GM12878 (cell line): ENCODE measurements around the gene PLEKHM2. TPM values are rescaled to one million over a fixed set of nuclear protein-coding genes. Genes with fewer than 3 reads are reported as not detected.

ENCODE experiments used
- ATAC-seq: fragments of 200-7000 bp; cut with Tn5 transposase; 3 replicates; pipeline ENCODE4 v1.9.1; 2020; ENCODE audit warnings: mild to moderate bottlenecking, moderate library complexity
- BruUV-seq: library from RNA; stranded (reverse); fragments of 400-500 nt; replicated peaks from 2 replicates; lab custom pipeline; 2021; lab: Mats Ljungman, UMichigan
- CTCF ChIA-PET: fragments of 300-600 bp; sonication (Branson Sonifier 250); formaldehyde crosslinking; extraction: SDS; loops from one replicate; lab custom pipeline; 2021; ENCODE audit warnings: inconsistent platforms; lab: Yijun Ruan, JAX
- POLR2A ChIA-PET: fragments of 350-600 bp; formaldehyde crosslinking; extraction: SDS; loops from one replicate; lab custom pipeline; 2021; ENCODE audit warnings: inconsistent platforms; lab: Charles Lee
- RAD21 ChIA-PET: fragments of 300-600 bp; sonication (Branson Sonifier 250); formaldehyde crosslinking; loops from one replicate; lab custom pipeline; 2023; ENCODE audit warnings: antibody characterized with exemption; ENCODE audit not compliant: unreplicated experiment; lab: Charles Lee
- SMC1A ChIA-PET: fragments of 300-600 bp; sonication (Branson Sonifier 250); formaldehyde crosslinking; loops from one replicate; lab custom pipeline; 2023; ENCODE audit not compliant: unreplicated experiment, uncharacterized antibody; lab: Charles Lee
- DNase-seq: peaks from one replicate; pipeline ENCODE4 v3.0.0-alpha.2; 2011; ENCODE audit warnings: low read depth, low spot score
- FAIRE-seq: peaks from 3 replicates; lab custom pipeline; 2011; peaks lifted over from hg19 to GRCh38; lab: Jason Lieb, UNC
- H2AFZ ChIP-seq: 2 replicates; pipeline ENCODE4 v1.6.0; 2011; ENCODE audit warnings: low read depth, low read length, control low read depth; ENCODE audit not compliant: control insufficient read depth
- H3K27ac ChIP-seq: 2 replicates; pipeline ENCODE4 v1.5.1; 2011; ENCODE audit warnings: control low read depth; ENCODE audit not compliant: control insufficient read depth, insufficient read depth
- H3K27me3 ChIP-seq, 2 experiments: replicated peaks in 1 of 2; 2 replicates each; pipeline versions ENCODE4 v1.6.0 to v1.6.1; 2011; ENCODE audit warnings: low read length in 1 of 2; ENCODE audit not compliant: control insufficient read depth in 2 of 2, insufficient read depth in 2 of 2
- H3K36me3 ChIP-seq, 2 experiments: 2 replicates each; pipeline ENCODE4 v1.5.1; 2011; ENCODE audit warnings: low read length in 1 of 2; ENCODE audit not compliant: control insufficient read depth in 2 of 2, insufficient read depth in 2 of 2
- H3K4me1 ChIP-seq: 2 replicates; pipeline ENCODE4 v1.6.1; 2011; ENCODE audit warnings: mild to moderate bottlenecking, low read length, moderate library complexity, mixed read lengths; ENCODE audit not compliant: control insufficient read depth, insufficient read depth
- H3K4me2 ChIP-seq: 2 replicates; pipeline ENCODE4 v1.6.0; 2011; ENCODE audit warnings: control low read depth; ENCODE audit not compliant: control insufficient read depth, insufficient read depth
- H3K4me3 ChIP-seq: fragments of 200-600 bp; sonication (generic); 2 replicates; pipeline ENCODE4 v1.5.1; 2016
- H3K79me2 ChIP-seq: 2 replicates; pipeline ENCODE4 v1.6.0; 2011; ENCODE audit warnings: low read length; ENCODE audit not compliant: control insufficient read depth, insufficient read depth
- H3K9ac ChIP-seq: 2 replicates; pipeline ENCODE4 v1.8.0; 2011; ENCODE audit warnings: low read length, control low read depth, mixed read lengths; ENCODE audit not compliant: control insufficient read depth, insufficient read depth
- H3K9me3 ChIP-seq: replicated peaks from 3 replicates; pipeline ENCODE4 v1.5.1; 2011; ENCODE audit warnings: mild to moderate bottlenecking, low read length; ENCODE audit not compliant: control insufficient read depth, insufficient read depth
- H4K20me1 ChIP-seq: 2 replicates; pipeline ENCODE4 v1.6.0; 2011; ENCODE audit not compliant: control insufficient read depth, insufficient read depth
- BACH1 ChIP-seq: fragments of 450-650 bp; IDR thresholded peaks from 2 replicates; pipeline ENCODE4 v1.6.1; 2017; ENCODE audit warnings: mild to moderate bottlenecking, borderline replicate concordance
- BCL11A ChIP-seq: IDR thresholded peaks from 2 replicates; pipeline ENCODE4 v1.6.1; 2011; ENCODE audit warnings: low read depth, low read length
- CREB1 ChIP-seq: IDR thresholded peaks from 2 replicates; pipeline ENCODE4 v1.6.1; 2012; ENCODE audit warnings: low read depth, mild to moderate bottlenecking, inconsistent platforms
- EED ChIP-seq: sonication (generic); IDR thresholded peaks from 2 replicates; pipeline ENCODE4 v1.6.1; 2016; ENCODE audit warnings: antibody characterized with exemption, low read depth
- ELK1 ChIP-seq: IDR thresholded peaks from 2 replicates; pipeline ENCODE4 v1.6.1; 2012; ENCODE audit warnings: low read depth, low read length, improper control_type of control experiment
- EP300 ChIP-seq, 2 experiments: fragments of 150-350 bp in 1 of 2; IDR thresholded peaks; 2 replicates each; pipeline ENCODE4 v1.6.1; 2011 to 2012; ENCODE audit warnings: low read depth in 2 of 2, low read length in 2 of 2, borderline replicate concordance in 1 of 2, improper control_type of control experiment in 1 of 2, inconsistent platforms in 1 of 2; ENCODE audit not compliant: control insufficient read depth in 1 of 2
- IRF5 ChIP-seq: fragments of 450-650 bp; IDR thresholded peaks from 2 replicates; pipeline ENCODE4 v1.6.1; 2017; ENCODE audit warnings: borderline replicate concordance
- KAT2A ChIP-seq: conservative IDR thresholded peaks from 2 replicates; pipeline ENCODE4 v1.6.1; 2011; ENCODE audit warnings: low read depth, low read length; ENCODE audit not compliant: control insufficient read depth
- LARP7 ChIP-seq: fragments of 450-650 bp; IDR thresholded peaks from 2 replicates; pipeline ENCODE4 v1.6.1; 2017; ENCODE audit warnings: mild to moderate bottlenecking
- PAX5 ChIP-seq: IDR thresholded peaks from 2 replicates; pipeline ENCODE4 v1.6.1; 2011; ENCODE audit warnings: low read depth, low read length, borderline replicate concordance
- REST ChIP-seq: IDR thresholded peaks from 2 replicates; pipeline ENCODE4 v1.6.1; 2012; ENCODE audit warnings: mild to moderate bottlenecking, low read depth, low read length
- SMAD5 ChIP-seq: IDR thresholded peaks from 2 replicates; pipeline ENCODE4 v1.6.1; 2016; ENCODE audit warnings: antibody characterized with exemption, low read depth
- SP1 ChIP-seq: IDR thresholded peaks from one replicate; pipeline ENCODE4 v1.6.1; 2011; ENCODE audit warnings: low read depth, low read length
- YBX1 ChIP-seq: fragments of 450-650 bp; IDR thresholded peaks from 2 replicates; pipeline ENCODE4 v1.6.1; 2016; ENCODE audit warnings: antibody characterized with exemption
- ZBED1 ChIP-seq: IDR thresholded peaks from 2 replicates; pipeline ENCODE4 v1.6.1; 2016; ENCODE audit warnings: borderline replicate concordance
- WGBS: methylation state at CpG from one replicate; pipeline ENCODE4 v1.1.6; 2016; ENCODE audit warnings: low lambda C conversion rate; ENCODE audit not compliant: insufficient replicate concordance, insufficient coverage; ENCODE audit errors: missing lambda C conversion rate; 5-methylcytosine and 5-hydroxymethylcytosine counted together
- in situ Hi-C: fragments of 300-500 bp; cut with MboI; formaldehyde crosslinking; loops from 9 replicates; pipeline ENCODE4 v1.14.3; 2018; ENCODE audit warnings: mixed read lengths
- intact Hi-C: fragments of 100-400 bp; cut with micrococcal nuclease; formaldehyde crosslinking; loops from one replicate; pipeline ENCODE4 v1.14.2; 2022; ENCODE audit not compliant: unreplicated experiment
- polyA plus RNA-seq, 11 experiments: library from polyadenylated mRNA; depleted of rRNA in 4 of 11; unstranded in 6 of 11; stranded (reverse) in 5 of 11; fragments of >200 nt; fragmentation: Nextera tagmentation in 4 of 11; fragmentation: Illumina TruSeq in 1 of 11; extraction: Ambion mirVana in 4 of 11; extraction: Trizol in 1 of 11; gene quantifications; 1 replicate in 1 of 11; 2 replicates in 10 of 11; pipeline versions ENCODE4 v1.2.1 to v1.2.3, GENCODE V29; 2011 to 2016; ENCODE audit warnings: inconsistent platforms in 2 of 11, missing spikeins in 2 of 11, low read depth in 1 of 11
- total RNA-seq, 4 experiments: library from RNA; depleted of rRNA in 3 of 4; stranded (reverse); fragments of >200 nt in 3 of 4; fragmentation: Illumina TruSeq in 1 of 4; extraction: Trizol in 1 of 4; gene quantifications; 2 replicates each; pipeline versions ENCODE4 v1.2.1 to v1.2.3, GENCODE V29; 2013 to 2021

PLEKHM2 gene
- total and polyA plus RNA-seq, 10 of the 15 experiments (the other 5 are each of a cell fraction or from before 2014, with no cell fraction given): 0.37 to 55.2 (median 19.3) TPM

- Histone ChIP-seq H3K27me3 (no peaks in the 10 kb centered on the region), H3K4me3 (no peak overlapping the region), H3K4me2 (no peak overlapping the region), H3K9me3 (no peaks in the 10 kb centered on the region; the same call in 2 of the 3 replicates), H4K20me1 (no peaks in the 10 kb centered on the region), H3K4me1 (no peaks in the 10 kb centered on the region), H3K27ac (no peak overlapping the region), H2AFZ (no peak overlapping the region), H3K9ac (no peak overlapping the region), H3K79me2 (peaks cover 7% of the 10 kb centered on the region), H3K36me3 (peaks cover 4 to 6% of the 10 kb centered on the region in 2 experiments)
- TF ChIP-seq EP300 (IDR thresholded peaks at IDR 0.05; ENCODE audit: borderline replicate concordance in 1 of 2, control insufficient read depth in 1 of 2, low read depth in 2 of 2, low read length in 2 of 2): no peak
- TF ChIP-seq ZBED1: no peak
- no peak for TF ChIP-seq CREB1
- no peak for TF ChIP-seq ELK1
- no peak for TF ChIP-seq PAX5
- TF ChIP-seq YBX1: no peak
- TF ChIP-seq BACH1: no peak
- no peak for TF ChIP-seq IRF5
- no peak for TF ChIP-seq EED
- TF ChIP-seq REST: no peak
- TF ChIP-seq KAT2A: no peak
- no peak for TF ChIP-seq SMAD5
- no peak for TF ChIP-seq BCL11A
- no peak for TF ChIP-seq LARP7
- TF ChIP-seq SP1: no peak
- ATAC-seq (no peak), FAIRE-seq (no peak), DNase-seq (no peak)
- in situ Hi-C loops: no loop called here
- ChIA-PET RAD21 (no interaction called here), SMC1A (interaction anchor here (1.6 to 3.8 kb wide), 2 partner anchors 12 to 82 kb away, joined by 3 to 20 read pairs; no protein-coding TSS in a partner anchor), POLR2A (interaction anchor here (0.7 to 0.9 kb wide), 2 partner anchors 12 to 24 kb away, joined by 3 read pairs; no protein-coding TSS in a partner anchor), CTCF (interaction anchor here (1.1 kb wide), 1 partner anchor 82 kb away, joined by 3 read pairs; no protein-coding TSS in a partner anchor)
- 97% methylated on average over 4 of the region's 4 CpGs for WGBS
- intact Hi-C loops: no loop called here
- no TSS peak for BruUV-seq
Observed at GRCh38 chr1:15709226-15709625, 25.1 kb downstream of the PLEKHM2 start.
